ENCODE results near the gene SGSH.
A peak's percentile ranks its signal among the peaks of the same experiment; 100 is the strongest.

SGSH gene

DNA sequence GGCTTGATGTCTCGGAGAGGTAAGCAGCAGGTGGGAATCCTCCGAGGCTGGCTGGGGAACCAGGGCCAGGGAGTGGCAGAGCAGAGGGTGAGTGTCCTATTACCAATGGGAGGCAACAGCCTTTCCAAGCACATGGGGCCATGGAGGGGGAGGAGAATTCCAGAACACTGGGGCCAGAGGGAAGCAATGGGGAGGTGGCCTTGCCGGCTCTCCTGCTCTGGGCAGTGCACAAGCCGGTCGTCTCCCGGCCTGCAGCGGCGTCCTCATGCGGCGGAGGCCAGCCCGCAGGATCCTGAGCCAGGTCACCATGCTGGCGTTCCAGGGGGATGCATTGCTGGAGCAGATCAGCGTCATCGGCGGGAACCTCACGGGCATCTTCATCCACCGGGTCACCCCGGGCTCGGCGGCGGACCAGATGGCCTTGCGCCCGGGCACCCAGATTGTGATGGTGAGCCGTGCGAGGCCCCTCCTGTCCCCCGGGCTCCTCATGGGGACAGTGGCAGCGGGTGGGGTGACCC lies 21.9 kb downstream of the SGSH start:
- no peak overlapping the region for H3K4me3 ChIP-seq (ENCODE audit: insufficient read depth, low read depth, low read length)
- no peaks in the 10 kb centered on the region for H3K27me3 ChIP-seq (ENCODE audit: control insufficient read depth, insufficient read depth, low read length, poor library complexity, severe bottlenecking)
- 86 to 88% methylated on average over 27 of the region's 27 CpGs for WGBS, 2 experiments

DNA sequence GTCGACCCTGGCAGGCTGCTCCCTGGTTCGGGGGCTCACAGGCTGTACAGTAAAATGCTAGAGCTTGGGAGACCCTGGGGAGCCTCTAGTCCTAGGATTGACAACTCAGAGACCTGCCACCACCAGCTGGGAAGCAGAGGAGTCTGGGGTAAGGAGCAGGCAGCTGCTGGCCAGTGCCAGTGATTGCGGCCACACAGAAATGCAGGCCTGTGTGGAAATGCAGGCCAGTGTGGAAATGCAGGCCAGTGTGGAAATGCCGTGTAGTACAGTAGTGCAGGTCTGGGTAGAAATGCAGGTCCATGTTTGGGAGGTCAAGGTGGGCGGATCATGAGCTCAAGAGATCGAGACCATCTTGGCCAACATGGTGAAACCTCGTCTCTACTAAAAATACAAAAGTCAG lies 23.5 kb downstream of the SGSH start:
- 93 to 95% methylated on average over 7 of the region's 7 CpGs for WGBS, 2 experiments
- H3K27ac ChIP-seq (ENCODE audit: insufficient read depth, low read depth, low read length, poor library complexity, severe bottlenecking) = no peak overlapping the region
- H3K36me3 ChIP-seq (ENCODE audit: control insufficient read depth, insufficient read depth, low read length) = no peaks in the 10 kb centered on the region
- no peak overlapping the region for H3K4me3 ChIP-seq (ENCODE audit: insufficient read depth, low read depth, low read length)
- no peaks in the 10 kb centered on the region for H3K27me3 ChIP-seq (ENCODE audit: control insufficient read depth, insufficient read depth, low read length, poor library complexity, severe bottlenecking)
- H3K4me1 ChIP-seq (ENCODE audit: control insufficient read depth, insufficient read depth, low read length) = peaks cover 10% of the 10 kb centered on the region
- H3K9me3 ChIP-seq (ENCODE audit: control insufficient read depth, low read length) = no peaks in the 10 kb centered on the region

More for the DNA sequence above, 21.9 kb downstream of the SGSH start:
- H3K27ac ChIP-seq (ENCODE audit: insufficient read depth, low read depth, low read length, poor library complexity, severe bottlenecking) = no peak overlapping the region
- H3K9me3 ChIP-seq (ENCODE audit: control insufficient read depth, low read length) = no peaks in the 10 kb centered on the region
- H3K36me3 ChIP-seq (ENCODE audit: control insufficient read depth, insufficient read depth, low read length) = no peaks in the 10 kb centered on the region
- H3K4me1 ChIP-seq (ENCODE audit: control insufficient read depth, insufficient read depth, low read length) = no peaks in the 10 kb centered on the region

GRCh38 chr17:80195671-80196529 lies 24.2 kb downstream of the SGSH start:
- Histone ChIP-seq H3K27me3 (ENCODE audit: control insufficient read depth, insufficient read depth, low read length, poor library complexity, severe bottlenecking) (no peaks in the 10 kb centered on the region), H3K27ac (ENCODE audit: insufficient read depth, low read depth, low read length, poor library complexity, severe bottlenecking) (no peak overlapping the region), H3K36me3 (ENCODE audit: control insufficient read depth, insufficient read depth, low read length) (no peaks in the 10 kb centered on the region), H3K4me3 (ENCODE audit: insufficient read depth, low read depth, low read length) (no peak overlapping the region), H3K4me1 (ENCODE audit: control insufficient read depth, insufficient read depth, low read length) (peaks cover 14% of the 10 kb centered on the region), H3K9me3 (ENCODE audit: control insufficient read depth, low read length) (no peaks in the 10 kb centered on the region)
- 68 to 69% methylated on average over 27 of the region's 27 CpGs for WGBS, 2 experiments

DNA sequence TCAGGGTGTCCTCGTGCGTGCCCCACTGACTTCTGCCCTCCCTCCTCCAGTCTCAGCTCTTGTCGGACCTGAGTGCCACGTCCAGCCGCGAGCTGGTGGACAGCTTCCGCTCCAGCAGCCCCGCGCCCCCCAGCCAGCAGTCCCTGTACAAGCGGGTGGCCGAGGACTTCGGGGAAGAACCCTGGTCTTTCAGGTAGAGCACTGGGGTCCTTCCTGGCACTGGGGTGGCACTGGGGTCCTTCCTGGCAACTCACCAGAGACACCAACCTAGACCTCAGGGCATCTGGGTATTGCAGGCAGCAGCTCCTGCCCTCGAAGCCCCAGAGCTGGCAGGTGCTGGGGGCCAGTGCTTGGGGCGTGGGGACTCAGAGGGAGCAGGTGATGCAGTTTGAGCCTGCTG lies 25.0 kb downstream of the SGSH start:
- WGBS, 2 experiments = 91 to 95% methylated on average over 14 of the region's 14 CpGs
- Histone ChIP-seq H3K9me3 (ENCODE audit: control insufficient read depth, low read length) (no peaks in the 10 kb centered on the region), H3K27me3 (ENCODE audit: control insufficient read depth, insufficient read depth, low read length, poor library complexity, severe bottlenecking) (no peaks in the 10 kb centered on the region), H3K36me3 (ENCODE audit: control insufficient read depth, insufficient read depth, low read length) (no peaks in the 10 kb centered on the region), H3K27ac (ENCODE audit: insufficient read depth, low read depth, low read length, poor library complexity, severe bottlenecking) (no peak overlapping the region), H3K4me3 (ENCODE audit: insufficient read depth, low read depth, low read length) (no peak overlapping the region), H3K4me1 (ENCODE audit: control insufficient read depth, insufficient read depth, low read length) (peaks cover 14% of the 10 kb centered on the region)

- Histone ChIP-seq H3K4me1 (ENCODE audit: control insufficient read depth, insufficient read depth, low read length) (peaks cover 14% of the 10 kb centered on the region), H3K27me3 (ENCODE audit: control insufficient read depth, insufficient read depth, low read length, poor library complexity, severe bottlenecking) (no peaks in the 10 kb centered on the region), H3K27ac (ENCODE audit: insufficient read depth, low read depth, low read length, poor library complexity, severe bottlenecking) (peak overlapping the region; percentile 17), H3K36me3 (ENCODE audit: control insufficient read depth, insufficient read depth, low read length) (no peaks in the 10 kb centered on the region), H3K4me3 (ENCODE audit: insufficient read depth, low read depth, low read length) (no peak overlapping the region), H3K9me3 (ENCODE audit: control insufficient read depth, low read length) (no peaks in the 10 kb centered on the region)
- WGBS, 2 experiments = 68 to 75% methylated on average over 28 of the region's 29 CpGs
Measured at GRCh38 chr17:80191865-80192661, 28.1 kb downstream of the SGSH start.

GRCh38 chr17:80191192-80191591 lies 28.9 kb downstream of the SGSH start:
- peaks cover 14% of the 10 kb centered on the region for H3K4me1 ChIP-seq (ENCODE audit: control insufficient read depth, insufficient read depth, low read length)
- H3K27ac ChIP-seq (ENCODE audit: insufficient read depth, low read depth, low read length, poor library complexity, severe bottlenecking) = no peak overlapping the region
- no peaks in the 10 kb centered on the region for H3K9me3 ChIP-seq (ENCODE audit: control insufficient read depth, low read length)
- H3K36me3 ChIP-seq (ENCODE audit: control insufficient read depth, insufficient read depth, low read length) = no peaks in the 10 kb centered on the region
- H3K4me3 ChIP-seq (ENCODE audit: insufficient read depth, low read depth, low read length) = no peak overlapping the region
- WGBS, 2 experiments = 81 to 82% methylated on average over 20 of the region's 20 CpGs
- H3K27me3 ChIP-seq (ENCODE audit: control insufficient read depth, insufficient read depth, low read length, poor library complexity, severe bottlenecking) = no peaks in the 10 kb centered on the region

GRCh38 chr17:80190716-80191115 lies 29.4 kb downstream of the SGSH start:
- Histone ChIP-seq H3K9me3 (ENCODE audit: control insufficient read depth, low read length) (no peaks in the 10 kb centered on the region), H3K27ac (ENCODE audit: insufficient read depth, low read depth, low read length, poor library complexity, severe bottlenecking) (no peak overlapping the region), H3K36me3 (ENCODE audit: control insufficient read depth, insufficient read depth, low read length) (no peaks in the 10 kb centered on the region), H3K27me3 (ENCODE audit: control insufficient read depth, insufficient read depth, low read length, poor library complexity, severe bottlenecking) (no peaks in the 10 kb centered on the region), H3K4me3 (ENCODE audit: insufficient read depth, low read depth, low read length) (no peak overlapping the region), H3K4me1 (ENCODE audit: control insufficient read depth, insufficient read depth, low read length) (peaks cover 14% of the 10 kb centered on the region)
- 94 to 95% methylated on average over 10 of the region's 10 CpGs for WGBS, 2 experiments

DNA sequence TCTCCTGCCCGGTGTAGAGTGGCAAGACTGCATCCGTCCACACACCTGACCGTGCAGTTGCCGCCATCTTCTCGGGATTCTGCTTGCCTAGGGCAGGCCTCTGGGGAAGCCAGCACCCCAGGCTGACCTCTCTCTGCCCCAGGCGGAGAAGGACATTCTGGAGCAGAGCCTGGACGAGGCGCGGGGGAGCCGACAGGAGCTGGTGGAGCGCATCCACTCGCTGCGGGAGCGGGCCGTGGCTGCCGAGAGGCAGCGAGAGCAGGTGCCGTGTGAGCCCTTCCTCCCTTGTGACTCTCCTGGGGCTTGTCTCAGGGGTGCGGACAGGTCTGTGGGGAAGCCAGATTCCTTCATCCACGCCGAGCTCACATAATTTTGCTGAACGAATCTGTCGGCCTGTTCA lies 30.5 kb downstream of the SGSH start:
- 93 to 94% methylated on average over 23 of the region's 23 CpGs for WGBS, 2 experiments
- Histone ChIP-seq H3K4me1 (ENCODE audit: control insufficient read depth, insufficient read depth, low read length) (peaks cover 23% of the 10 kb centered on the region), H3K9me3 (ENCODE audit: control insufficient read depth, low read length) (no peaks in the 10 kb centered on the region), H3K27ac (ENCODE audit: insufficient read depth, low read depth, low read length, poor library complexity, severe bottlenecking) (no peak overlapping the region), H3K36me3 (ENCODE audit: control insufficient read depth, insufficient read depth, low read length) (no peaks in the 10 kb centered on the region), H3K4me3 (ENCODE audit: insufficient read depth, low read depth, low read length) (no peak overlapping the region), H3K27me3 (ENCODE audit: control insufficient read depth, insufficient read depth, low read length, poor library complexity, severe bottlenecking) (no peaks in the 10 kb centered on the region)

DNA sequence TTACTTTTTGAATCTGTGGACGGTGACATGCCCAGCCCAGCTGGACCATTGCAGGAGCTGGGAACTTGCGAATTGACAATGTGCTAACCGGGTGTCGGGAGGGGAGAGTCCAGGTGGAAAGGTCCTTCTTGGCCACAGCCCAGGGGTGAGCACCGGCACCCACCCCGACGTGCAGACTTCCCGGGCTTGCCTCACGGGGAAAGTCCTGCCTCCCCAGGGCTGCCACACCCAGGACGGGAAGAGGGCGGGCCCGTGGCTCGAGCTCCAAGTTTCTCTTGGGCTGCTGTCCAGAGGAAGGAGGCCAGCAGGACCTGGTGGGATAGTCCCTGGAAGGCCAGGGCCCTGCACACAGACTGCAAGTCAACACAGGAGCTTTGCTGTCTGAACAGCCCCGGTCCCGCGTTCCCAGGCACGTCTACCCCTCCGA lies 32.6 kb downstream of the SGSH start:
- Histone ChIP-seq H3K4me3 (ENCODE audit: insufficient read depth, low read depth, low read length) (no peak overlapping the region), H3K4me1 (ENCODE audit: control insufficient read depth, insufficient read depth, low read length) (peaks cover 29% of the 10 kb centered on the region), H3K36me3 (ENCODE audit: control insufficient read depth, insufficient read depth, low read length) (no peaks in the 10 kb centered on the region), H3K9me3 (ENCODE audit: control insufficient read depth, low read length) (no peaks in the 10 kb centered on the region), H3K27me3 (ENCODE audit: control insufficient read depth, insufficient read depth, low read length, poor library complexity, severe bottlenecking) (no peaks in the 10 kb centered on the region), H3K27ac (ENCODE audit: insufficient read depth, low read depth, low read length, poor library complexity, severe bottlenecking) (no peak overlapping the region)
- WGBS, 2 experiments = 81 to 86% methylated on average over 18 of the region's 18 CpGs

GRCh38 chr17:80187090-80187489 lies 33.0 kb downstream of the SGSH start:
- Histone ChIP-seq H3K36me3 (ENCODE audit: control insufficient read depth, insufficient read depth, low read length) (no peaks in the 10 kb centered on the region), H3K27me3 (ENCODE audit: control insufficient read depth, insufficient read depth, low read length, poor library complexity, severe bottlenecking) (no peaks in the 10 kb centered on the region), H3K9me3 (ENCODE audit: control insufficient read depth, low read length) (no peaks in the 10 kb centered on the region), H3K4me3 (ENCODE audit: insufficient read depth, low read depth, low read length) (no peak overlapping the region), H3K27ac (ENCODE audit: insufficient read depth, low read depth, low read length, poor library complexity, severe bottlenecking) (no peak overlapping the region), H3K4me1 (ENCODE audit: control insufficient read depth, insufficient read depth, low read length) (peaks cover 25% of the 10 kb centered on the region)
- WGBS, 2 experiments = 93 to 96% methylated on average over 16 of the region's 16 CpGs

All from ectodermal cell (in vitro differentiated cells).